Stimulated activated naive B cell treated with anti-CD40 and anti-IgM and Interleukin-4, amounts not matched to agents 10 μg/mL and 1 μg/mL and 100 μg/mL, for 72 hours (primary cell): ENCODE results near the gene CHDH.

ENCODE experiments used
- ATAC-seq, 2 donors: fragments of 150-1000 bp; cut with Tn5 transposase; replicated peaks; 2 replicates each; pipeline ENCODE4 v1.10.0; 2021; ENCODE audit warnings: moderate library complexity in 1 of 2
- DNase-seq: peaks from one replicate; pipeline ENCODE4 v3.0.0; 2021
- H3K27ac Mint-ChIP-seq: one replicate; pipeline ENCODE4 v1.8.0; 2022; ENCODE audit warnings: mild to moderate bottlenecking, mixed read lengths
- H3K27me3 Mint-ChIP-seq, 2 donors: one replicate each; pipeline ENCODE4 v1.8.0; 2022; ENCODE audit warnings: mixed read lengths in 2 of 2
- H3K36me3 Mint-ChIP-seq, 2 donors: one replicate each; pipeline ENCODE4 v1.8.0; 2022; ENCODE audit warnings: mixed read lengths in 2 of 2, mild to moderate bottlenecking in 1 of 2
- H3K4me1 Mint-ChIP-seq, 2 donors: one replicate each; pipeline ENCODE4 v1.8.0; 2022; ENCODE audit warnings: mixed read lengths in 2 of 2, mild to moderate bottlenecking in 1 of 2
- H3K4me3 Mint-ChIP-seq, 2 donors: one replicate each; pipeline ENCODE4 v1.8.0; 2022; ENCODE audit warnings: mild to moderate bottlenecking in 2 of 2, mixed read lengths in 2 of 2, moderate library complexity in 1 of 2
- H3K9me3 Mint-ChIP-seq, 2 donors: one replicate each; pipeline ENCODE4 v1.8.0; 2022; ENCODE audit warnings: mixed read lengths in 2 of 2, mild to moderate bottlenecking in 1 of 2

Gene CHDH, protein sequence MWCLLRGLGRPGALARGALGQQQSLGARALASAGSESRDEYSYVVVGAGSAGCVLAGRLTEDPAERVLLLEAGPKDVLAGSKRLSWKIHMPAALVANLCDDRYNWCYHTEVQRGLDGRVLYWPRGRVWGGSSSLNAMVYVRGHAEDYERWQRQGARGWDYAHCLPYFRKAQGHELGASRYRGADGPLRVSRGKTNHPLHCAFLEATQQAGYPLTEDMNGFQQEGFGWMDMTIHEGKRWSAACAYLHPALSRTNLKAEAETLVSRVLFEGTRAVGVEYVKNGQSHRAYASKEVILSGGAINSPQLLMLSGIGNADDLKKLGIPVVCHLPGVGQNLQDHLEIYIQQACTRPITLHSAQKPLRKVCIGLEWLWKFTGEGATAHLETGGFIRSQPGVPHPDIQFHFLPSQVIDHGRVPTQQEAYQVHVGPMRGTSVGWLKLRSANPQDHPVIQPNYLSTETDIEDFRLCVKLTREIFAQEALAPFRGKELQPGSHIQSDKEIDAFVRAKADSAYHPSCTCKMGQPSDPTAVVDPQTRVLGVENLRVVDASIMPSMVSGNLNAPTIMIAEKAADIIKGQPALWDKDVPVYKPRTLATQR

DNA sequence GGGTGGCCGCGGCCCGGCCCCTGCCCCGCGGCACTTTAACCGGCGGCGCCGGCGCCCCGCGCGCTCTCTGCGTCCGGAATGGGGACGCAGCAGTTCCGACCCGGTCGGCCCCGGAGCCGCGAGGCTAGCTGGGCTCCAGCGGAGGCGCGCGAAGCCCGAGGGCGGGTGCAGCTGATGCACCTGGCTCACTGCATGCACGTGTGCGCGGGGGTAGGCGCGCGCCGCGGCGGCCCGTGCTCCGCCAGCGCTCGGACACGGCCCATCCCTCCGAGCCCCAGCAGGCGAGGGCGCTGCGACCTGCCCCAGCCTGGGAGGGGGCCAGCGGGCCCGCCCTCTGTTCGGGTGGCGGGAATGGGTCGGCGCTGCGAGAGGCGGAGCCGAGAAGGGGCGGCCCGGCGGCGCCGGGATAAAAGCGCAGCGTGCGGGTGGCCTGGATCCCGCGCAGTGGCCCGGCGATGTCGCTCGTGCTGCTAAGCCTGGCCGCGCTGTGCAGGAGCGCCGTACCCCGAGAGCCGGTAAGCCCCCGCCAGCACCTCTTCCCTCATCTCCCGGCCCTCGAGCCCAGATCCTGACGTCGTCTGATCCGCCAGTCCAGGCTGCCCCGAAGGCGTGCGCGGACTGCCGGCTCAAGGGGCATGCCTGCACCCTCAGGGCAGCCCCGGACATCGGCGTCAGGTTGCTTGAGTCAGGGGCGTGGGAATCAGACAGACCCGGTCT lies at the start of gene CHDH, which contains the start of gene IL17RB:
Gene CHDH (minus strand): TSS at position 286 of the 717 bp plus-strand sequence. CDS start 22,411 bp downstream, outside the sequence.
Gene IL17RB (plus strand): TSS at position 435 of the 717 bp plus-strand sequence. CDS start 21 bp downstream, at position 456.
- ATAC-seq (peak; percentile 40 to 47), DNase-seq (peak; percentile 60)
- H3K27ac Mint-ChIP-seq = peak within 1 kb of the TSS; percentile 74
- no peaks in the 10 kb centered on the region for H3K9me3 Mint-ChIP-seq
- H3K4me1 Mint-ChIP-seq = peaks cover 42 to 52% of the 10 kb centered on the region in 2 donors
- peaks cover 39 to 44% of the 10 kb centered on the region in 2 donors for H3K36me3 Mint-ChIP-seq
- peaks cover 16 to 49% of the 10 kb centered on the region in 2 donors for H3K27me3 Mint-ChIP-seq
- peak within 1 kb of the TSS; percentile 83 to 88 for H3K4me3 Mint-ChIP-seq

DNA sequence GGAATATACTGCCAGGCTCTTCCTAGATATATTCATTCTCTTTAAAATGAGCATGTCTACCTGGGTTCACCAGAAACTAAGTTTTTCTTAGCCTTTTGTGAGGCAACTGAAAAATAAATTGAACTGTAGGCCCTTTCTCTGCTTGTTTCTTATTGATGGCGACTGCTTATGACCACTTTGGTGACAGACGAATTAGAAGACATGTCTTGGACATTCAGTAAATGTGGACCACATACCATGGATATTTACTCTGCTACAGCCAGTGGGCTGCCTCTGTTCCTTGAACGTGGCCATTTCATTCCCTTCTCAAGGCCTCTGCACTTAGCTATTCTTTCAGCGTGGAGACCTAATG lies 46.0 kb upstream of the CHDH start:
- peaks cover 26 to 41% of the 10 kb centered on the region in 2 donors for H3K4me1 Mint-ChIP-seq

DNA sequence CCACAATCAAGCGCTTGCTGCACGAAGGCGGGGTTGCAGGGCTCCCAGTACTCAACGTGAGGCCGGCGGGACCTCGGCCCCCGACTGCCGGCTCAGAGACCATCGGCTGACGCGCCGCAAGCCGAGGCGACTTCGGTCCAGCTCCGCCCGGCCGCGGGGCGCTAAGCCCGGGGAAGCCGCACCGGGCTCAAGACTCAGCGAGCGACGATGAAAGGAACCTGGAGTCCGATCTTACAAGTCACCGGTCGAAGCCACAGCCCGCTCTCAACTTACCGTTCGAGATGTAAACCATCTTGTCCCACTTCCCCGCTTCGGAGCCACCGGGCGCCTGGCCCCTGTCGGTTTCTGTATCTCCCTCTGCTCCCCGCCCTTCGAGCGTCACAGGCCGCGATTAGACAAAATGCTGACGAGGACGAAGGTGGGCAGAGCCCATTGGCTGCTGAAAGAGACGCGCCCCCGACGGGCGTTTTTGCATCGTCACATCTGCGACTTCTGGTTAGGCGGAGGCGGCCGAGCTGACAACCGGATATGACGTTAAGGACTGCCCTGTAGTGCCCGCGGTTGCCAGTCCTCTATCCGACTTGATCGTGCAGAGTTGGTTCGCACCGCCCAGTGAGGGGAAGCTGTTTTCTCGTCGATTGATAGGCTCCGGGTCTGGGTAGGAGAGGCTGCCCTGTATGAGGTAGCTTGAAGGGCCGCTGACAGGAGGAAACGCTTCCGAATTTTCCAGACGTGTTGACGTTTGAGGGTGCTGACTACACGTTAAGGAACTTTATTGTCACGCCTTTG lies 45.5 kb upstream of the CHDH start, which contains the start of gene SELENOK:
Gene SELENOK (minus strand): TSS at position 363 of the 789 bp plus-strand sequence.
- Mint-ChIP-seq H3K27ac (peak within 1 kb of the TSS; percentile 99), H3K4me1 (peaks cover 26 to 45% of the 10 kb centered on the region in 2 donors)
- ATAC-seq = peak; percentile 94 to 97

More for the DNA sequence above, 46.0 kb upstream of the CHDH start:
- DNase-seq (no peak), ATAC-seq (no peak)
- Mint-ChIP-seq H3K9me3 (peaks cover 5 to 6% of the 10 kb centered on the region in 2 donors), H3K27ac (peak overlapping the region; percentile 99), H3K4me3 (peak overlapping the region; percentile 93 to 97), H3K36me3 (peaks cover 21 to 37% of the 10 kb centered on the region in 2 donors), H3K27me3 (peaks cover 3 to 8% of the 10 kb centered on the region in 2 donors)

DNA sequence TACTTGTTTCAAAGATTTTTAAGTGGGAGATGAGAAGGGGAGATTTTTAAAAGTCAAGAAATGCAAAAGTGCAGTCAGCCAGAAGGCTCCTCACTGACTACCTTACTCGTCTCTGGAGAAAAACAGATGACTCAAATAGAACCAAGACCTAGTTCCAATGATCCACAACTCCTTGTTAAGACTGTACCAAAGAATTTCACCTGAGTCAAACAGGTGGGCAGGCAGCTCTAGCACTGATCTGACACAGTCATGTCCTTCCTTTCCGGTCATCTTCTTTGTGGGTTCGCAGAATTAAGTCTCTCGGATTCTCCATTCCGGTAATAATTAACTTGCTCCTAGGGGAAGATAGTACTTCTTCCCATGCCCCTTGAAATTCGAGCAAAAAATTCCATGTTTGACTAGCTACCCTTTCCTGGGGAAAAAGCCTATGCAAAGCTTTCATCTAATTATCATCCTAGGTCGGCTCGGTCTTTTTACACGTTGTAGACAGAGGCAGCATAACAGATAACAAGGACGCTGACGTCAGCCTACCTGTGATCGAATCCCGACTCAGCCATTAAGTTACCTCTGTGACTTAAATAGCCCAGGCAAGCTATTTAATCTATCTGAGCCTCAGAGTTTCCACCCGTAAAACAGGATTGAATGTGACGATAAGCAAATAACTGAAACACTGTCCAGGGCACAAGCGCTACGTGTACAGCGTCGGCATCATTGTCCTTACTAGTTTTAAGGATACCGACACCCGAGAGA lies 44.7 kb upstream of the CHDH start:
- Mint-ChIP-seq H3K4me3 (peak overlapping the region; percentile 93 to 97), H3K9me3 (peaks cover 5 to 6% of the 10 kb centered on the region in 2 donors), H3K27ac (peak overlapping the region; percentile 99), H3K4me1 (peaks cover 26 to 45% of the 10 kb centered on the region in 2 donors), H3K27me3 (peaks cover 0 to 6% of the 10 kb centered on the region in 2 donors), H3K36me3 (peaks cover 25 to 45% of the 10 kb centered on the region in 2 donors)
- peak; percentile 5 for DNase-seq
- peak; percentile 12 to 28 for ATAC-seq

More for the DNA sequence above, 45.5 kb upstream of the CHDH start, which contains the start of gene SELENOK:
- Mint-ChIP-seq H3K4me3 (peak within 1 kb of the TSS; percentile 93 to 97), H3K9me3 (peaks cover 5 to 6% of the 10 kb centered on the region in 2 donors), H3K36me3 (peaks cover 21 to 41% of the 10 kb centered on the region in 2 donors), H3K27me3 (peaks cover 0 to 6% of the 10 kb centered on the region in 2 donors)
- DNase-seq = peak; percentile 99

DNA sequence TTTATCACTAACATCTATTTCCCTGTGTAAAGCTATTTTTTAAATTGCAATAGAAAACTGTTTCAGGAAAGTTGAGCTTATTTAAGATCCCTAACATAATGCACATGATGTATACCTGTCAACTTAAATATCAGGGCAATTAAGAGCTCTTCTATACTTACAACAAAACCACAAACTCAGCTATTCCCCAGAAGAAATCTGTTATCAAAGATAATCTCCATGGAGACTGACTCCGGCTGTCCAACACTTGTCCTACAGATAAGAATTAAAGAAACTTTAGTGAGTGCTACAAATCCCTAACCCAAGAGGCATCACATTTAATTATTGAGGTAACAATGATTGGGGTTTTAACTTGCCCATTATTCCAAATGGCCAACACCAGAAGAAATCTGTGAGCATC lies 42.0 kb upstream of the CHDH start:
- ATAC-seq (no peak), DNase-seq (no peak)
- peaks cover 25 to 42% of the 10 kb centered on the region in 2 donors for H3K36me3 Mint-ChIP-seq
- H3K27ac Mint-ChIP-seq = no peak overlapping the region
- H3K27me3 Mint-ChIP-seq = no peaks in the 10 kb centered on the region
- H3K9me3 Mint-ChIP-seq = peaks cover 2 to 4% of the 10 kb centered on the region in 2 donors
- peaks cover 24 to 42% of the 10 kb centered on the region in 2 donors for H3K4me1 Mint-ChIP-seq
- H3K4me3 Mint-ChIP-seq = no peak overlapping the region

DNA sequence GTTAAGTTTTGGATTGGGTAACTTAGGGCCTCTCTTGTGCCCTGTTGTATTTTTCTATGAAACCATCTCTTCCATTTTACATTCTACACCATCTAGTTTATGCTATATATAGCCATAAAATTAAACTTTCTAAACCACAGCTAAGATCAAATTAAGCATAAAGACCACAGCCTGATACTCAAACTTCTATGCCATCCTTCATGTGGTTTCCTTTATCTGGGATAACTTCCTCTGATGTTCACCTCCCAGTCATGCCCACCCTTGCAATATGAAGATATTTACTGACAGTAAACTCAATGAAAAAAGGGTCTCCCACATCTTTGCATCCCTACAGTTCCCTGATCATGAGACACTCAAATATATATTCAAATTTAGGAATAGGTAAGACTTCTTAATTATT lies 41.2 kb upstream of the CHDH start:
- Mint-ChIP-seq H3K27me3 (no peaks in the 10 kb centered on the region), H3K4me1 (peaks cover 24 to 39% of the 10 kb centered on the region in 2 donors), H3K27ac (no peak overlapping the region), H3K4me3 (no peak overlapping the region), H3K9me3 (peaks cover 0 to 1% of the 10 kb centered on the region in 2 donors), H3K36me3 (peaks cover 28 to 47% of the 10 kb centered on the region in 2 donors)
- ATAC-seq (no peak), DNase-seq (no peak)

DNA sequence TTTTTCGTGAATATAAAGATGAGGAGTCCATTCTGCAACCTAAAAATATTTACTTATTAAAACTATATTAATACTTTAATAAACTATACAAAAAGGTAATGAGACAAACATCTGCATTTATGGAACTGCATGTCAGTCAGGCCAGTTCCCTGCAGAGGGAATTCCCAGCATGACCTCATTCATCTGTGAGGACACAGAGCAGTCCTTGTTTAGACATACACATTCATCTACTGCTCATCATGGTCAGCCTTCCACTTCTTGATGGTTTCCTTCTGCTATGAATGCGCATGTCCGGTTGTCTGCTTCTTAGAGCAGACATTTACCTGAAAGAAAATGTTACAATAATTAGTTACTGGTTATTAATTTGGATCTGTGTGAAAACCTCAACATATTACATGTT lies 39.0 kb upstream of the CHDH start:
- peaks cover 29 to 48% of the 10 kb centered on the region in 2 donors for H3K36me3 Mint-ChIP-seq
- H3K4me1 Mint-ChIP-seq = peaks cover 25 to 37% of the 10 kb centered on the region in 2 donors
- no peaks in the 10 kb centered on the region for H3K9me3 Mint-ChIP-seq
- ATAC-seq (no peak), DNase-seq (no peak)
- H3K27me3 Mint-ChIP-seq = no peaks in the 10 kb centered on the region
- H3K4me3 Mint-ChIP-seq = no peak overlapping the region
- peak overlapping the region; percentile 14 for H3K27ac Mint-ChIP-seq

DNA sequence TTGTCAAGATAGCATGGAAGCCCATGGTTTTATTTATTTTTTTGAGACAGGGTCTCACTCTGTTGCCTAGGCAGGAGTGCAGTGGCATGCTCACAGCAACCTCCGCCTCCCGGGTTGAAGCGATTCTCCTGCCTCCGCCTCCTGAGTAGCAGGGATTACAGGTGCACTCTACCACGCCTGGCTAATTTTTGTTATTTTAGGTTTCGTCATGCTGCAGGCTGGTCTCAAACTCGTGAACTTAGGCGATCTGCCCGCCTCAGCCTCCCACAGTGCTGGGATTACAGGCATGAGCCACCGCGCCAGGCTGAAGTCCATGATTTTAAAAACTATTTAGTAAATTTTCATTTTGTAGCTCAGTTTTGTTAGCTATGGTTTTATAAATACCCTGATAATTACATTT lies 38.4 kb upstream of the CHDH start:
- no peak overlapping the region for H3K27ac Mint-ChIP-seq
- DNase-seq = no peak
- H3K9me3 Mint-ChIP-seq = no peaks in the 10 kb centered on the region
- ATAC-seq = no peak
- H3K36me3 Mint-ChIP-seq = peaks cover 28 to 46% of the 10 kb centered on the region in 2 donors
- no peak overlapping the region for H3K4me3 Mint-ChIP-seq
- no peaks in the 10 kb centered on the region for H3K27me3 Mint-ChIP-seq
- peaks cover 23 to 37% of the 10 kb centered on the region in 2 donors for H3K4me1 Mint-ChIP-seq

DNA sequence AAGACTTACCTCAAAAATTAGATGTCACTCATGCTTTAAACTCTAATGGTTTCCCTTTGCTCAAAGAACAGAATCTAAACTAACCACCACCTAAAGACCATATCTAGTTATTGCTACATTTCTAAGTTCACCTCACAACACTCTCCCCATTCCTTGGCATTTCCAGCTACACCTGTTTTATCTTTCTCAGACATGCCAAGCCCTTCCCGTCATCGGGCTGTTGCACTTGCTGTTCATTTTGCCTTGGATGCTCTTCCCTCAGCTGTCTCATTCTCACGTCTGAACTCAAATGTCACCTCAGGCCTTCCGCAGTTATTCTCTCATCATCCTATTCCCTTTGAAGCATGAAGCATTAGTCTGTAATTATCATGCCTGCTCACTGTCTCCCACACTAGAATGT lies 36.8 kb upstream of the CHDH start:
- Mint-ChIP-seq H3K4me3 (peak overlapping the region; percentile 89 to 99), H3K4me1 (peaks cover 17 to 30% of the 10 kb centered on the region in 2 donors), H3K36me3 (peaks cover 30 to 44% of the 10 kb centered on the region in 2 donors), H3K27me3 (no peaks in the 10 kb centered on the region), H3K27ac (no peak overlapping the region), H3K9me3 (no peaks in the 10 kb centered on the region)
- DNase-seq (no peak), ATAC-seq (no peak)

DNA sequence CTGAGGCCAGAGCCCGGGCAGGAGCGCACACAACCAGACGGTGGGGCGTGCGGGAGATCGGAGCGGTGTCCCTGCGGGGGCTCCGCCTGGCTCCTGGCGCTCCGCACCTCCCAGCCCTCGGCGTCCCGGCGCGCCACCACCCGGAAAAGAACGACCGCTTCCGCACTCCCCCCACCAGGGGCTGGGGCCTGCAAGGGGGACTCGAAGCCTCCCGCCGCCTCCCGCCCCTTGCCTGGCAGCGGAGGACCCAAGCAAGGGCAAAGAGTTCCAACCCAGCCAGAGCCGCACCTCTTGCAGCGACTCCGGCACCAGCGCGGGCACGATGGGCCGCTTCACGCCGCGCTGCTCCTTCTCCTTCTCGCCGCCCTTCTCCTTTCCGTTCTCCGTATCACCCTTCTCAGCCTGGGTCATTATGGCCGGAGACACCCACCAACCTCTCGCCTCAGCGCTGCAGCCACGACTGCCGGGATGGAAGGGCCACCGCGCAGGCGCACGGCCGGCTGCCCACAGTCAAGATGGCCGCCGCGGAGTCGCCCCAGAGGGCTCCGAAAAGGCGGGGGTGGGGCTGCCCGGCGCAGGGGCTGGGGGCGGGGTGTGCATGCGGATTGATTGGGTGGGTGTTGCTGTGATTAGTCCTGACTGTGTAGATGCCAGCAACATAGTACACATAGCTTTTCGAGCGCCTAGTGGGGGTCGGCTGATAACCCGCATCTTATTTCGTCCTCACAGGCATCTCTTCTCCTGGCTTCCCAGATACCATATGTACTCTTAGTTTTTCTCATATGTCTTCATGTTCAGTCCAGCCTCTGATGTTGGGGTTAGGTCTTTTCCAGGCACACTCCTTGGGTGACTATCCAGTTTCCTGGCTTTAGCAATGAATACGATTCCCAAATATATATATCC lies 35.7 kb upstream of the CHDH start, which contains the start of gene ACTR8:
Gene ACTR8 (minus strand): TSS at position 462 of the 903 bp plus-strand sequence. CDS start 51 bp downstream, at position 411.
- no peaks in the 10 kb centered on the region for H3K27me3 Mint-ChIP-seq
- peak within 1 kb of the TSS; percentile 89 to 99 for H3K4me3 Mint-ChIP-seq
- no peaks in the 10 kb centered on the region for H3K9me3 Mint-ChIP-seq
- peaks cover 15 to 23% of the 10 kb centered on the region in 2 donors for H3K4me1 Mint-ChIP-seq
- ATAC-seq (peak; percentile 94 to 95), DNase-seq (peak; percentile 85)
- peak within 1 kb of the TSS; percentile 100 for H3K27ac Mint-ChIP-seq
- peaks cover 30 to 45% of the 10 kb centered on the region in 2 donors for H3K36me3 Mint-ChIP-seq

DNA sequence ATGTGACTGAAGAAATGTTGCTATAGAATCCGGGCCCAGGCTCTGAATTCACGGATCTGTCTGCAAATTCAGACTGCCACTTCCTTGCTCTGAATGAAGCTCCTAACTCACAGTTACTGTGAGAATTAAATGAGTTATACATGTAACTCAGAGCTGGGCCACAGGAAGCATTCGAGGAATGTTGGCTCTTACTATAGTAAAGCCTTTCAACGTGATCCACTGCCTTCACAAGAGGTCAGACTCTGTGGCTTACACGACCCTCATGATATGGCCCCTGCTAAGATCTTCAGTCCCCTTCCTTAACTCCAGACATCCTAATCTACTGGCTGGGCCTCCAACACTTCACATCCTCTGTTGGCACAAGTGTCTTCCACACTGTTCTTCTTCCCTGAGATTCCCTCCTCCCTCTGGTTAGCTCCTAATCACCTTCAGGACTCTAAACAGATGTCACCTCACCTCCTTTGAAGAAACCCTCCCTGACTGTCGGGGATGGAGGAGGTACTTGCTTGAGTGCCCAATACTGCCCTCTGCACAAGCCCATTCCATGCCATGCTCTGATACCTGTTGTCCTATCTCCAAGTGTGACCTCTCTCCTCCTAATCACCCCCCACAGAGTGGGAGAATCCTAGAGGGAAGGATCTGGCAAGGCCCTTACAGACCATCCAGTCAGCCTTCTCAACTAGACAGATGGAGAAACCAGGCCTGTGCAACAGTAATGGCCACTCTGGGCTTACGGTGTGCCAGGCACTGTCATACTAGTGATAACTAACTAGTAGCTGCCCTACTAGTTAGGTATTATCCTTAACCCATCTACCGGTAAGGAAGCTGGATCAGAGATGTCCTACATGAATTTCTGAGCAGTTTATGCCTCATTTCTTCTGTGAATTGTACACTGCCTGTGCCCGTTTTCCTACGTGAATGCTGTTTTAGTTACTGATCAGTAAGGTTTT lies 34.5 kb upstream of the CHDH start:
- no peaks in the 10 kb centered on the region for H3K27me3 Mint-ChIP-seq
- DNase-seq (no peak), ATAC-seq (no peak)
- no peaks in the 10 kb centered on the region for H3K9me3 Mint-ChIP-seq
- H3K4me1 Mint-ChIP-seq = peaks cover 15 to 22% of the 10 kb centered on the region in 2 donors
- peak overlapping the region; percentile 100 for H3K27ac Mint-ChIP-seq
- peaks cover 34 to 48% of the 10 kb centered on the region in 2 donors for H3K36me3 Mint-ChIP-seq
- peak overlapping the region; percentile 89 to 99 for H3K4me3 Mint-ChIP-seq
